HPDE6-E6E7 (cell line): ENCODE data around the gene MRS2.

ENCODE experiments used
- DNase-seq: peaks from one replicate; pipeline ENCODE4 v3.0.0; 2011; ENCODE audit warnings: missing footprints; ENCODE audit errors: extremely low spot score

MRS2 gene

DNA sequence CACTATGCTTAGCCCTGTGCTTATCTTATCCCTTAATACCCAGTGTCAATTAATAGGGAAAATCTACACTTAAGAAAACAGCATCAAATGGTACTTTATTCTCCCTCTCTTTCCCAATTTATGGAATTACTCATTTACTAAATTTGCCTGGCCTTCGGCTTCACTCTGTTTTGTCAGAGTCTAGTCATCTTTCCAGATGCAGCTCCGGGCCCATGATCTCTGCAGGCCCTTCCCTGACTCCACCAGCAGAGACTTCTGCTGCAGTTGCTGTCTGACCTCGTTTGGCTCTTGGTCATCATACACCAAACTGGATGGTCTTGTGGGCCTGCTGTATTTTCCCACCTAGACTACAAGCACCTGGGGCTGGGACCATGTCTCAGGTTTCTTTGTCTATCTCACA lies 27.4 kb downstream of the MRS2 start:
- no peak for DNase-seq

DNA sequence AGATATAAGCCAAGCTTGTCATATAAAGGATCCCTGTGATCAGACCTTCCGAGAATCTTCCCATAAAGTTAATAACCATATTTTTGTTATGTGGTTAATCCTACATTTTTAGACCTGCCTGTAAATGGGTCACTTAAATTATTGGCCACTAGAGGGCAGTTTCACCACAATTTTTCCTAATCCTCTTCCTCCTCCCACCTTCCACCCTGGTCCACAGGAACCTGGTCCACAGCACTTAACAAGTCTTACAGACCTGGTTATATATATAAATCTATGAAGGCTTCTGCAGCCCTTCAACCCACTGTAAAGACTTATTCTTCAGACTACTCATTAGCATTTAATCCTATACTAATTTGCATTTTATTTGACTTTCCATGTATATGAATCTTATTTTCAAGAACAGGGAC lies 28.3 kb downstream of the MRS2 start:
- DNase-seq: no peak

DNA sequence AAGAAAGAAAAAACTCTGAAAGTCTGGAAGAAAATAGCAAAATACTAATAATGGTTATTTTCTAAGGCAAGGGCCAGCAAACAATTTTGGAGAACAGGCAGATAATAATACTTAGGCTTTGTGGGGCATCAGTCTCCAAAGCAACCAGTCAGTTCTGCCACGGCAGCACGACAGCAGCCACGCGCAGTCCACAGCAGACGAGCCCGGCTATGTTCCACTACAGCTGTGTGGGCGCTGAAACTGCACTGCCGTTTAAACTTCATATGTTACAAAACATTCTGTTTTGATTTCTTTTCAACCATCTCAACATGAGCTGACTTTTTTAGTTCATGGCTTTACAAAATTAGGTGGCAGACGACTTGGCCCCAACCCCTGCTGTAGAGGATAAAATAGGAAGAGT lies 29.9 kb downstream of the MRS2 start:
- no peak for DNase-seq

DNA sequence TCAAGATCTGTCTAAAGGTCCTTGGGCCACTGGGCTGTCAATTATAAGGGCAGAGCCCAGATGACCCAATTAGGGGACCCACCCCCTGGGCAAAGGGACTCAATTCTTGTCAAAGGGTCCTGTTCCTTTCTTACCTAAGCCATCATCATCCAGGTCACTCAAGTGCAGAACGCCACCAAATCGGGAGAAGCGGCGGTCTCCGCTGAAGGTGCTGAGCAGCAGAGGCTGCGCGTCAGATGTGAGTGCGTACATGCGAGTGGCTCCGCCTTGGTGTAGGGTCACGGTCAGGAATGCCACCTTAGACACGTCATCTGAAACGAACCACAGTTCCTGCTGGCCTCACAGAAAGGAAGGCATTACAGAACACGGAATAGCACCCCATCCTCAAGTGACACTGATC lies 34.2 kb downstream of the MRS2 start:
- DNase-seq: no peak

DNA sequence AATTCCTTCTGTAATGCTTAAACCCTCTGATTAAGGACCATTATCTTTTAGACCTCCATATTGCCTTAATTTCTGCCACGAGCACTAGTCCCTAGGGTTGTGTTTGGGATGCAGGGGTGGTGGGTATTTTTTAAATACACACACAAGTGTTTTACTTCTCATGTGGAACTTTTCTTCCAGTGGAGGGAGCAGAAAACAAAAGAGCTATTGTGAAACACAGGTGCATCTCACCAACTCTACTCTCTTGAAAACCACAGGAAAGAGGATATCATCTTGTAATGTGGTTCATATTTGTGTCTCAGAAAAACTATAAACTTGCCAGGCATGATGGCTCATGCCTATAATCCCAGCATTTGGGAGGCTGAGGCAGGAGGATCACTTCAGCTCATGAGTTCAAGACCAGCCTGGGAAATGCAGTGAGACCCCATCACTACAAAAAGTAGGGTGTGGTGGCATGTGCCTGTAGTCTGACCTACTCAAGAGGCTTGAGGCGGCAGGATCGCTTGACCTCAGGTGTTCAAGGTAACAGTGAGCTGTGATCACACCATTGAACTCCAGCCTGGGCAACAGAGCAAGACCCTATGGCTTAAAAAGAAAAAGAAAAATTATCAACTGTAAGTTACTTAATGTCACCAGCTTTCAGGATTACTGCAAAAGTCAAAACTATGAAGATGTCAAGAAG lies 37.3 kb downstream of the MRS2 start:
- DNase-seq: no peak

DNA sequence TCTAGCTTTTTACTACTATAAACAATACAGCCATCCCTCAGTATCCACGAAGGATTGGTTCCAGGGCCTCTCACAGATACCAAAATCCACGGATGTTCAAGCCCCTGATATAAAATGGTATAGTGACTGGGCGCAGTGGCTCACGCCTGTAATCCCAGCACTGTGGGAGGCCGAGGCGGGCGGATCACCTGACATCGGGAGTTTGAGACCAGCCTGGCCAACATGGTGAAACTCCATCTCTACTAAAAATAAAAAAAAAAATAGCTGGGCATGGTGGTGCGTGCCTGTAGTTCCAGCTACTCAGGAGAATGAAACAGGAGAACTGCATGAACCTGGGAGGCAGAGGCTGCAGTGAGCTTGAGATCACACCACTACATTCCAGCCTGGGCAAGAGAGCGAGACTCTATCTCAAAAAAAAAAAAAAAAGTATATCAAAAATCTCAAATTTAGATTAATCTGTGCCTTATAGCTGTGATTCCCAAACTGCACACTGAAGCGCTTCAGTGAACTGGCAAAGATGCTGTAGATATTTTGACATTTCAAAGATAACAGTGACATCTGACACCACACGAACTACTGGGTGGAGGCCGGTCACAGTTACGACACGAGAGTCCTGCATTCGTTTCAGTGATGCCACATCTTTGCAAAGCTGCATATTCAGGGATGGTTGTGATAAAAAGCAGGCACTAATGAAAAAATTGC lies 38.3 kb downstream of the MRS2 start:
- DNase-seq: no peak

DNA sequence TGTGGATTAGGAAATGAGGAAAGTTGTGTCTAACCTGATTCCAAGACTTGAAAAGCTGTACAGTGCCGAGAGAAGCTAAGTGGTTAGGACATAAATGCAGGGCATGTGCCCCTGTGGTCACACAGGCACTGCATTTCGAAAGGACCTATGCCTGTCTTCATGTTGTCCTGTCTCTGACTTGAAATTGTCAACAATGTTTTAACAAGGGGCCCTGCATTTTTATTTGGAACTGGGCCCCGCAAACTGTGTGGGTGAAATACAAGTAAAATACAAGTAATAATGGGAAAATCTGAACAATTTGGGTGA lies 38.8 kb downstream of the MRS2 start:
- DNase-seq: no peak

DNA sequence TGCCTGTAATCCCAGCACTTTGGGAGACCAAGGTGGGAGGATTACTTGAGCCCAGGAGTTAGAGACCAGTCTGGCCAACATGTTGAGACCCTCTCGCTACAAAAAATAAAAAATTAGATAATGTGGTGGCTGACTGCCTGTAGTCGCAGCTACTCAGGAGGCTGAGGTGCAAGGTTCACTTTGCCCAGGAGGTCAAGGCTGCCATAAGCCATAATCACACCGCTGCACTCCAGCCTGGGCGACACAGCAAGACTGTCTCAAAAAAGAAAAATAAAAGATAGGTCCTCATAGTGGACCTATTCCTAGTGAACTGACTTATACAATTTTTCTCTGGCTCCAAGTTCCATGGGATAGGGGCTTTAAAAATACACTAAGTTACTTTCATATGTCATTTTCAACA lies 41.9 kb downstream of the MRS2 start:
- DNase-seq: no peak

DNA sequence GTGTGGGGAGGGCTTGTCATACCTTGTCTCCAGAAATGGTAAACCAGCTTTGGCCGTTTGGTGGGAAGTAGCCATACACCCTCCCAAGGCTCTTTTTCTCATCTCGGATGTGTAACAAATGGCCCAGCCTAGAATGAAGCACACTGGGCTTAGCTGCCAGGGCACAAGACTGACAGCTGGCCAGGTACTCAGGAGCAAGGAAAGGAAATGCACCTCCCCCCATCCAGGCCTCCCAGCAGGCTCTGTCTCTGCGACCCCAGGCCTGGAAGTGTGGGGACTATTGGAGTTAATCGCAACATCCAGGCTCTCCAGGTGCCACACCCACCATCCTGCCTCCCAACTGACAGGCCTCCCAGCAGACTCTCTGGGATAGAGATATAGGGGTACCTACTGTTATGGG lies 43.0 kb downstream of the MRS2 start:
- no peak for DNase-seq

DNA sequence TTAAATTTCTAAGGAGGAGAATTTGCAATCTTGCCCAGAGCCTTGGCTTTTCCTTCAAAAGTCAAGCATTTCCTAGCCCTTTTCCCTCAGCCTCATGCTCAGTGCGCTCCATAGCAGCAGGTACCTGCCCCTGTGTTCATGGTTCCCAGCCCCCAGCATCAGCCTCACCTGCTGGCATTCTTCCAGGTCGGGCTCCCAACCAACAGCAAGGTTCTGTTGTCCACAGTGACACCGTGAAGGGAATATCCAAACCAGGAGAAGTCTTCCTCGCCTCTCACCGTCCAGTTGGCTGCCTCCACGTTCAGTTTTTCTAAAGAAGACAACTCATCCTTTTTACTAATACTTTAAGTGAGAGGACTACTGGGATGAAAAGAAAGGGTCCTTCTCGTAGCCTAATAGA lies 43.9 kb downstream of the MRS2 start:
- DNase-seq: no peak

DNA sequence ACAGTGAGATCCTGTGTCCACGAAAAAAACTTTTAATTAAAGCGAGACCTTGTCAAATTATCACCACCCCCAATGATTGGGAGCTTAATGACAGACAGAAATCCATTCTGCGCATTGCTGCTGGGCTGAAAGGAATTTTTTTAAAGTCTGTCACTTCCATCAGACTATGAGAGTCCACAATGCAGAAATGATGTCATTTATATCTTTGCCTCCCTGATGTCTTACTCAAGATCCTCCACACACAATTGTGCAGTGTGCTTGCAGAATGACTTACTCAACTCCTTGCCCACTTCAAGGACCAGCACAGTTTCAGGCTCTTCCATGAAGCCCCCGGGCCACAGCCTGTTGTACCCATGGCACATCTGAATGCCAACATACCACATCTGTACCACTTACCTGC lies 45.7 kb downstream of the MRS2 start:
- DNase-seq: no peak

DNA sequence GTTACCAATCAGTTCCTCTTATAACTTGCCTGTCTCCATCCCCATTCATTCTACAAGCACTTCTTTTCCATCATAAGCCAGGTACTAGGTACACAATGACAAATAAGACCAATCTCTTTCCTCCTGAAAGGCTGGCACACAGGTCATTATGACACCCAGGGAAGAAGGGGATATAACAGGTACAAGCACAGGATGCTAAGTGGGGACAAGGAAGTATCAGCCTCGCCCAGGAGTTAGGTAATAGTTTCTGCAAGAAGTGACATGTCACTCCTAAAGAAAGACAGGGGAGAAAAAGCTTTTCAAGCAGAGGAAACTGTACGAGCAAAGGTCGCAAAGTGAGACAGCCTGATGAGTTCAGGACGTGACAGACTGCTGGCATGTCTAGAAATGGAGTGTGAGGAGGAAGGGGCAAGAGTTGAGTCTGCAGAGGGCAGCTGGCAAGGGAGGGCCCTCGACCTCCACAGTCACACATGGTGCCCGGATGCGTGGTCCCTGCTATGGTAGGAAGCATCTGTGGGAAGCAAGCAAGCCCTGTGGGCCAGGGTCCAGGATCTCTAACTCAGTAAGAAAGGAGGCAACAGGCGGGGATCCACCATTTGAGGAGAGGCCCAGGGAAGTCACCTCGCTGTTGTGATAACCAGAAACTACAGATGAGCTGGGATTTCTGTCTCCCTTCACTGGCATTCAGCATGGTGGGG lies 46.2 kb downstream of the MRS2 start:
- DNase-seq: peak; percentile 29

DNA sequence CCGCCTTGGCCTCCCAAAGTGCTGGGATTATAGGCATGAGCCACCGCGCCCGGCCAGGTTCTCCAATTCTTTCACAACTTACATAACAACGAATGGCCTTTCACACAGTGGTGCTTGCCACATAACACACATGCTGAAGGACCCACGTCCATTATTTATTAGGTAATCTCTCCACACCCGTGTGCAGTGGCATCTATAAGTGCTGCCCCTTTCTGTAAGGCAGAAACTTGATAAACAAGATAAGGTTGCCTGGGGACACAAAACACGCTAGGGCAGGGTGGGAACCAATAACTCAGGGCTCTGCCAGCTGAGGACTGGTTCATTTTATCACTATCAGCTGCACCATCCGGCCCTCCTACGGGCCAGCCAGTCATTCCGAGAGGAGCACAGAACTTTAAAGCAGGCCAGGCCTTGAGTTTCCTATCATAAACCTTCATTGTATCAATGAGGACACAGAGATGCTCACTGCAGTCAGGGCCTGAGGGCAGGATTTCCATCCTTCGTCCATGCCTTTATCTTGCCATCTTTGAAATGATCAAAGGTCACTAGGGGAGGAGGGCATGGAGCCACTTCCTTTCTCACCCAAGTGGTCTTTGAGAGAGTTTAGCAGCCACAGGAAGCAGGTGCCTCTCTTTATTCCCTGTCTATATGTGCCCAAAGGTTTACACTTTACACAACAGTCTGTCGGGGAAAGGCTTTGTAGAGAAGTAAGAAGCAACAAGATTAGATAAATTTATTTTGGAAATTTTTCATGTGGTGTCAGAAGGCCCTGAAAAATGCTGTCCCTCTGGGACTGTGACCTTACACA lies 49.0 kb downstream of the MRS2 start:
- no peak for DNase-seq

DNA sequence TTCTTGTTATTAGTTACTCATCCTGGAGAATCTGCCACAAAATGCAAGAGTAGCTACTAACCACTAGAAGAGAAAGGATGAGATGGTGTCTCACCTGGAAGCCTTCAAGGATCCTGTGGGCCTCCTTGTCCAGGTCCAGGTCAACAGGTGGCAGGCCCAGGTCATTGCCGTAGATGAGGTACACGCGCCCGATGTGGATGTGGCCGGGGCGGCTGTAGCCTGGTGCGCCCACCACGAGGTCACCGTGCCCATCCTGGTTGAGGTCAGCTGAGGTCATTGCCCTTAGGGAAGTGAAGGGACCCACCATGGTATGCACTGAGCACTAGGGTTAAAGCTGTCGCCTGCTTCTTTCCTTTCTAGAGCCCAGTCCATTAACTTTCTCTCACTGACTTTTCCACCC lies 51.2 kb downstream of the MRS2 start:
- DNase-seq: no peak

DNA sequence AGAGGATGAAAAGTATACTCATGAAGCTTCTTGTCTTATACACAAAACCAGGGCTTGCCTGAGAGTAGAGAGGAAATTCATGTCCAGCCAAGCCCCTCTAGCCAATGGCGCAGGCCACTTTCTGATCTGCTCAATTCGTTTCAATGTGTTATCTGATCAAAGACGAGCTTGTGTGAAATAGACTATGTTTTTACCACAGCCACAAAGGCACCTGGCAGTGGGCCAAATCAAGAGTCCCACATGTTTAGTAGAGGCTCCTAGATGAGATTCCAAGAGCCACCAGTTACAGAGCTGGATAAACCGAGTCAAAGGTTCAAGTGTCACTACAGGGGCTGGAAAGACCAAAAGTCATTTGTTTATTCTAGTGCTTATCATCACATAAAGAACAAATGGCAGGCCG lies 51.7 kb downstream of the MRS2 start:
- DNase-seq: no peak

DNA sequence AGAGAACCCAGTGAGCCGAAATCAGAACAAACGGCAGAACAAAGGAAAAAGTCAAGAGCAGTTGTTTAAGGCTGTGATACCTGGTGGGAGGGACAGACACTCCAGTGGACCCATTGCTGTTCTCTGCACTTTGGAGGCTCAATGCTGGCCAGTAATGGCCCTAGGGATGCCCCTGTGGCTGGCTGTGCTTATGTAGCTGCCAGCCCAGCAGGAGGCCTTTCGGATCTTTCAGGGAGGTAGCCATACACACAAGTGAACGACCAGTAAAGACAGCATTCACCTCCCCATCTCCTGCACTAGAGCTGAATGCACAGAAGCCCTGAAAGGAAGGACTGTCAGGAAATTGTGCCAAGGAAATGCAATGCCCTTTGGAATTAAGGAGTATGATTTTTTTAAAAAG lies 52.3 kb downstream of the MRS2 start:
- no peak for DNase-seq

DNA sequence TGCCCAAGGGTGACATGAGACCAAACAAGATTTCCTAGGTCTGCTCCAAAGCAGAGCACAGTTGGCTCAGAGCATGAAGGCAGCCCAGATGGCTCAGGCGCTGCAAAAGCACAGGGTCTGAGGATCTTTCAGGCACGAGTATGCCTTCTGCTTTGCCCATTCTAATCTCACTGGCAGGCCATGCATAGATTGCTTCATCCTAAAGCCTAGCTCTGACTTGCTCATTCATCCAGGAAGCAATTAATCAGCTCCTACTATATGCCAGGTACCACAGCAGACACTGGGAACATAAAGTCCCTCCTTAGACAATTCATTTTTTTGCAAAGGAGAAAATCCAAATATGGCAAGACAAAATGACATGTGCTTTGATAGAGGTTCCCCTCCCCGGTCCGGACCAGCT lies 55.4 kb downstream of the MRS2 start:
- no peak for DNase-seq

DNA sequence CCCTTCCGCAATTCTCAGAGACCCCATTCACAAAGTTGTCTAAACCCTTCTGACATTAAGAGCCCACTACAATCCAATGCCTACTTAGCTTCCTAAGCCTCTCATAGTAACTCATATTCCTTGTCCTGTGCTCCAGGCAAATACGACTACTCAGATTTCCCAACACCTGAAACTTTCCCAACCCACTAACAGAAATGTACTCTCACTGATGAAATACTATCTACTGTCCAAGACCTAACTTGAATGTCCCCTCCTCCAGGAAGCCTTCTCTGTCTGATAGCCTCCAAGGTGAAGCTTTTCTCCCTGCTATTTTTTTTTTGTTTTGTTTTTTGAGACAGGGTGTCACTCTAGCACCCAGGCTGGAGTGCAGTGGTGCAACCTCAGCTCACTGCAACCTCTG lies 56.2 kb downstream of the MRS2 start:
- no peak for DNase-seq

DNA sequence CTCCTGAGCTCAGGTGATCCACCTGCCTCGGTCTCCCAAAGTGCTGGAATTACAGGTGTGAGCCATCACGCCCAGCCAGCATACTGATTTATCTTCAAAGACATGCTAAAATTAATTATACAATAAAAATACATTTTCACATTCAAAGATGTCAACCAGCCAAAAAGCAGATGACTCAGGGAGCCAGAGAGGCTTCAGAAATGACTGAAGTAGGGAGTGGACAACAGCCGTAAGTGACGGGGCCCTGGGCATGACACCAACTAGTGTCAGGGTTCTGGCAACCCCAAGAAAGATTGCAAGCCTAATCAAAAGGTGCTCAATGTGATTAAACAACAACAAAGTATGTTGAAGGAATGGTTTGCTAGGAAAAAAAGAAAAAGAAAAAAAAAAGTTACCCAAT lies 58.2 kb downstream of the MRS2 start:
- no peak for DNase-seq

DNA sequence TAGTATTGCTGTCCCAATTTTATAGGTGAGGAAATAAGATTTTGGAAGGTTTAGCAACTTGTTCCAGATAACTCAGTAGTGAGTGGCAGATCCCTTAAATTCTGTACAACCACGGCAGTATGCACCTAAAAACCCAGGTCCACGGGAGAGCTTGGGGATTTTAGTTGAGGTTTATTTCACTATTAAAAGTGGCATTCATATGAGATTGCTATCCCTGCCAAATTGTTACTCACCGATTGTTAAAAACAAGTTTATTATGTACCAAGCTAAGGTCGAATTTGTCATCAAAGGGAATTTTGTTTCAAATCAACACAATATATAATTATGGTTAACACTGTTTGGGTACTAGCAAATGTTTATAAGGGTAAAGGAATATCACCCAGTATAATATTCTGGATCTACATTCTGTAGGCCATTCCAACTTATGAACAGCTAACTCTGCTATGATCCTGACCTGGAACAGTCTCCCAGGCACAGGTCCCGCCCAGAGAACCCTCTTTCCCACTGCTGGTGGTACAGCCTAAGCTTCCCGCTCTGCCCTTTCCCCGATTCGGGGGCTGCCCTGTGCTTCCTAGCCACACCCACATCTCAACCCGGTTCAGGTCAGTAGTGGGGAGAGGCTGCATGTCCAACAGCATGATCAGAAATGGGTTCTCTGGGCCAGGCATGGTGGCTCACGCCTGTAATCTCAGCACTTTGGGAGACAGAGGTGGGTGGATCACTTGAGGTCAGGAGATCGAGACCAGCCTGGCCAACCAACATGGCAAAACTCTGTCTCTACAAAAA lies 61.7 kb downstream of the MRS2 start:
- no peak for DNase-seq

DNA sequence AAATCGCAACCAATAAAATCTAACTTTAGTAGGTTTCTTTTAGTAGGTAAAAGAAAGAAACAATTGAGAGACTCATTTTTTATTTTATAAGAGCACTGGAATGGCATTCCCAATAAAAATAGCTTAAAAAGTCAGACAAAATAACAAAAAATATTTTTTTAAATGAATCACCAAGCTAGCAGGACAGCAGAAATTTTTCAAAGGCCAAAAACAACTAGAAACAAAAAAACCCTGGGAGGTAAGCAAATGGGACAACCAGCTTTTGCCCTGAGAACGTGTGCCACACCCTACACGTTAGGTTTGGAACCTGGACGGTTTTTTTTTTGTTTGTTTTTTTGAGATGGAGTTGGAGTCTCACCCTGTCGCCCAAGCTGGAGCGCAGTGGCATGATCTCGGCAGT lies 67.1 kb downstream of the MRS2 start:
- DNase-seq: no peak

DNA sequence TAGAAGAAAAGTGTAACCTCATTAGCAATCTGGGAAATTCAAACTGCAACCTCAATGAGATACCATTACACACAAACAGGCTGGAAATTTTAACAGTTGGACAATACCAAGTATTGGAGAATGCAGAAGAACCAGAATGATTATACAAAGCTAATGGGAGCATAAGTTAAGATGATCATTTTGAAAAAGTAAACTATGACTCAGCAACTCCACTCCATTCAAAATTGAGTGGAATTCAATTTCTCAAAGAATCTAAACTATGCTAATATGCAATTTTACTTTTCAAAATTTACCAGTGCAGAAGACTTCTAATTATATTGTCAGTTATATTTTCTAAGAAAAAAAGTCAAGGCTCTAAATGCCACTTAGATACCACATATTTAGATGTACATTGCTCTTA lies 69.4 kb downstream of the MRS2 start:
- no peak for DNase-seq
